MM.1S (cell line): ENCODE data around the gene UGT2B7.

Source experiments
- CTCF ChIP-seq: fragments of 300-600 bp; sonication (generic); IDR thresholded peaks from 2 replicates; pipeline ENCODE4 v1.5.1; 2016; ENCODE audit warnings: antibody characterized with exemption, low read length, mixed read lengths
- EZH2 ChIP-seq: fragments of 300-600 bp; sonication (generic); optimal IDR thresholded peaks from 2 replicates; pipeline ENCODE3; 2017; ENCODE audit warnings: low read depth, mild to moderate bottlenecking, antibody characterized with exemption, low read length, mixed read lengths

GRCh38 chr4:69071286-69071685 is 25.0 kb upstream of the UGT2B7 start:
- TF ChIP-seq CTCF (no peak), EZH2 (no peak)
